ENCODE data around the gene DAND5. TPM values are rescaled to one million over a fixed set of nuclear protein-coding genes. Genes with fewer than 3 reads are reported as not detected.
A peak's percentile ranks its signal among the peaks of the same experiment; 100 is the strongest.

DAND5 gene
- total and polyA plus RNA-seq, 7 donors = 0.13 to 2.0 (median 1.7) TPM; not detected in 2

DNA sequence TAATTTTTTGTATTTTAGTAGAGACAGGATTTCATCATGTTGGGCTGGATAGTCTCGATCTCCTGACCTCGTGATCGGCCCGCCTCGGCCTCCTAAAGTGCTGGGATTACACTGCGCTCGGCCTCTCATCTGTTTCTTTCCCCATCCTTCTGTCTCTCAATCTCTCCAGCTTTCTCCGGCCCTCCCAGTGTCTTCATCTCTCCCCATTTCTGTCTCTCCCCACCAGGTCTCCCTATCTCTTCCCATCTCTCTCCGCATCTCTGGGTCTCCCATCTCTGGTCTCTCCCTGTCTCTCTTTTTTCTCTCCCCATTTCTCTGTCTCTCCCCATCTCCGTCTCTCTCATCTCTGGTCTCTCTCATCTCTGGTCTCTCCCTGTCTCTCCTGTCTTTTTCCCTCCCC, 13.7 kb downstream of the DAND5 start:
- Histone ChIP-seq H3K36me3 (no peaks in the 10 kb centered on the region), H3K27me3 (no peaks in the 10 kb centered on the region), H3K9me3 (no peaks in the 10 kb centered on the region), H3K4me3 (peak overlapping the region in 3 of 4 donors; percentile 32 to 38 (median 38)), H3K27ac (peak overlapping the region in 2 of 4 donors; percentile 37 to 51), H3K4me1 (peaks cover 0 to 9% (median 7%) of the 10 kb centered on the region in 4 donors)
- TF ChIP-seq EP300 (IDR thresholded peaks at IDR 0.05) (no peak), POLR2A (IDR thresholded peaks at IDR 0.05) (no peak)
- intact Hi-C loops (cut with DNase I) = loop anchor here (1.0 to 2.0 kb wide), 3 partner anchors 48 to 110 kb away; no protein-coding TSS in a partner anchor
- WGBS, 2 donors = 22 to 46% methylated on average over 10 of the region's 10 CpGs
- no peak for DNase-seq

DNA sequence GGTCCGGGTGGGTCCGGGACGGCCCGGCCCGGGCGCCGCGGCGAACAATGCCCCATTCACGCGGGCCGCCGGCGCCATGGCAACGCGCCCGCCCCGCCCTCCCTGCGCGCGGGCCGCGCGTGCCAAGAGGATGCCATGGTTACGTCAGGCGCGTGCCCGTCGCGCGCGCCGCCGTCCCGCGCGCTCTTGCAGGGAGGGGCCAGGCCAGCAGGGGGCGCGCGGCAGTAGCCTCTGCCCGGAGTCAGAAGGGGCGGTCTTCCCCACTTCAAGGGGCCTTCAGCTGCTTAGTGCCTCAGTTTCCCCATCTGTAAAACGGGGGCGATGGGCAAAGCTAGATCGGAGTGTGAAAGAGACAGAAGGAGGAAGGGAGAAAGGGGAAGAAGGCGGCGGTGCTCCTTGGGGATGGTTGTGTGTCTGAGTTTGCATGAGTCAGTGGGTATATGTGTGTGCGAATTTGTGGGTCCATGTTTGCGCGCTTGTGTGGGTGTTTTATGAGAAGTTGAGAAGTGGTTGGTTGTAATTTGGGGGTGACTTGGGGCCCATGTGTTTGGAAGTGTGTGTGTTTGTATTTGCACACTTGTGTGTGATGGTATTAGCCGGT, 14.3 kb downstream of the DAND5 start:
- H3K4me1 ChIP-seq = peaks cover 0 to 9% (median 7%) of the 10 kb centered on the region in 4 donors

DNA sequence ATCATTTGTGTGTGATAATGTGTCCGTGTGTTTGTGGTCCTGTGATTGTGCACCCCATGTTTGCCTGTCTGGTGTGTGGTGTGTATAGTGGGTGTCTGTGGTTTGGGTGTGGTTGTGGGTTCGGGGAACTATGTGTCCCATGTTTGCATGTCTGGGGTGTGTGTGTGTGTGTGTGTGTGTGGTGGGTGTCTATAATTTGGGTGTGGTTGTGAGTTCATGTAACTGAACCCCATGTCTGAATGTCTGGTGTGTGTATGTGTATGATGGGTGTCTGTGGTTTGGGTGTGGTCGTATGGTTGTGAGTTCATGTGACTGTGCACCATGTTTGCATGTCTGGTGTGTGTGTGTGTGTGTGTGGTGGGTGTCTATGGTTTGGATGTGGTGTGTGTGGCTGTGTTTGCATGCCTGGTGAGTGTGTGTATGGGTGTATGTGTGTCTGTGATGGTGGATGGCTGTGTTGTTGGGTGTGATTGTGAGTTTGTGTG, 14.8 kb downstream of the DAND5 start:
- Histone ChIP-seq H3K9me3 (no peaks in the 10 kb centered on the region), H3K36me3 (no peaks in the 10 kb centered on the region), H3K4me1 (peaks cover 0 to 9% (median 7%) of the 10 kb centered on the region in 4 donors), H3K27me3 (no peaks in the 10 kb centered on the region), H3K4me3 (no peak overlapping the region), H3K27ac (no peak overlapping the region)
- intact Hi-C loops (cut with DNase I) = no loop called here
- no peak for DNase-seq
- WGBS, 2 donors = 51 to 71% methylated on average over 3 of the region's 3 CpGs
- TF ChIP-seq POLR2AphosphoS5 (IDR thresholded peaks at IDR 0.05) (no peak), EP300 (IDR thresholded peaks at IDR 0.05) (no peak), POLR2A (IDR thresholded peaks at IDR 0.05) (no peak)
- TF ChIP-seq, protein P1, sequence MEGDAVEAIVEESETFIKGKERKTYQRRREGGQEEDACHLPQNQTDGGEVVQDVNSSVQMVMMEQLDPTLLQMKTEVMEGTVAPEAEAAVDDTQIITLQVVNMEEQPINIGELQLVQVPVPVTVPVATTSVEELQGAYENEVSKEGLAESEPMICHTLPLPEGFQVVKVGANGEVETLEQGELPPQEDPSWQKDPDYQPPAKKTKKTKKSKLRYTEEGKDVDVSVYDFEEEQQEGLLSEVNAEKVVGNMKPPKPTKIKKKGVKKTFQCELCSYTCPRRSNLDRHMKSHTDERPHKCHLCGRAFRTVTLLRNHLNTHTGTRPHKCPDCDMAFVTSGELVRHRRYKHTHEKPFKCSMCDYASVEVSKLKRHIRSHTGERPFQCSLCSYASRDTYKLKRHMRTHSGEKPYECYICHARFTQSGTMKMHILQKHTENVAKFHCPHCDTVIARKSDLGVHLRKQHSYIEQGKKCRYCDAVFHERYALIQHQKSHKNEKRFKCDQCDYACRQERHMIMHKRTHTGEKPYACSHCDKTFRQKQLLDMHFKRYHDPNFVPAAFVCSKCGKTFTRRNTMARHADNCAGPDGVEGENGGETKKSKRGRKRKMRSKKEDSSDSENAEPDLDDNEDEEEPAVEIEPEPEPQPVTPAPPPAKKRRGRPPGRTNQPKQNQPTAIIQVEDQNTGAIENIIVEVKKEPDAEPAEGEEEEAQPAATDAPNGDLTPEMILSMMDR (IDR thresholded peaks at IDR 0.05) = no peak

More for the DNA sequence above, 14.3 kb downstream of the DAND5 start:
- H3K27me3 ChIP-seq = no peaks in the 10 kb centered on the region
- intact Hi-C loops (cut with DNase I) = loop anchor here (1.0 to 2.0 kb wide), 3 partner anchors 47 to 109 kb away; no protein-coding TSS in a partner anchor
- peak; percentile 91 for DNase-seq
- TF ChIP-seq POLR2AphosphoS5 (IDR thresholded peaks at IDR 0.05) (peak in 1 of 4 donors; percentile 44), EP300 (IDR thresholded peaks at IDR 0.05) (no peak), POLR2A (IDR thresholded peaks at IDR 0.05) (no peak)
- TF ChIP-seq, protein P1 (IDR thresholded peaks at IDR 0.05) = peak; percentile 89 to 96 (median 94)
- no peaks in the 10 kb centered on the region for H3K36me3 ChIP-seq
- H3K4me3 ChIP-seq = peak overlapping the region in 3 of 4 donors; percentile 32 to 38 (median 38)
- H3K9me3 ChIP-seq = no peaks in the 10 kb centered on the region
- WGBS, 2 donors = 7 to 9% methylated on average over 51 of the region's 51 CpGs
- peak overlapping the region in 2 of 4 donors; percentile 37 to 51 for H3K27ac ChIP-seq

DNA sequence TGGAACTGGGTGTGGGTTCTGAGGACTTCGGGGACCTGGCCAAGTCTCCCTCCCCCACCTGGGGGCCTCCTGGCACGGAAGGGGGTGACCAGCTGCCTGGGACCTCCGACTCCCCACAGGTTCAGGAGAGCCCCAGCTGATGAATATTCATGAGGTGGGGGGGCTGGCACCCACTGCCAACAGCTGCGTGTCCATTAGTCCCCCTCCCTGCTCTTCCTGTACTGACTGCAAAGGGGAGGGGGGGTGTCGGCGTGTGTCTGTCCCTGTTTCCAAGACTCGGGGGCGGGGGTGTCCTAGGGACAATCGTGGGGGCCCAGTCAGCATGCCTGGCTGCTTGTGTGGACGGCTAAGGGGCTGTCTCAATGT, 15.3 kb downstream of the DAND5 start:
- no peak for TF ChIP-seq POLR2A (IDR thresholded peaks at IDR 0.05)
- no peak for TF ChIP-seq EP300 (IDR thresholded peaks at IDR 0.05)
- TF ChIP-seq, protein P1 (IDR thresholded peaks at IDR 0.05) = no peak
- TF ChIP-seq POLR2AphosphoS5 (IDR thresholded peaks at IDR 0.05) = no peak
- H3K4me3 ChIP-seq = no peak overlapping the region
- H3K27ac ChIP-seq = no peak overlapping the region
- H3K4me1 ChIP-seq = peaks cover 0 to 9% (median 7%) of the 10 kb centered on the region in 4 donors
- DNase-seq = no peak
- 11 to 44% methylated on average over 10 of the region's 10 CpGs for WGBS, 2 donors
- intact Hi-C loops (cut with DNase I) = no loop called here
- H3K36me3 ChIP-seq = no peaks in the 10 kb centered on the region
- H3K27me3 ChIP-seq = no peaks in the 10 kb centered on the region
- H3K9me3 ChIP-seq = no peaks in the 10 kb centered on the region

DNA sequence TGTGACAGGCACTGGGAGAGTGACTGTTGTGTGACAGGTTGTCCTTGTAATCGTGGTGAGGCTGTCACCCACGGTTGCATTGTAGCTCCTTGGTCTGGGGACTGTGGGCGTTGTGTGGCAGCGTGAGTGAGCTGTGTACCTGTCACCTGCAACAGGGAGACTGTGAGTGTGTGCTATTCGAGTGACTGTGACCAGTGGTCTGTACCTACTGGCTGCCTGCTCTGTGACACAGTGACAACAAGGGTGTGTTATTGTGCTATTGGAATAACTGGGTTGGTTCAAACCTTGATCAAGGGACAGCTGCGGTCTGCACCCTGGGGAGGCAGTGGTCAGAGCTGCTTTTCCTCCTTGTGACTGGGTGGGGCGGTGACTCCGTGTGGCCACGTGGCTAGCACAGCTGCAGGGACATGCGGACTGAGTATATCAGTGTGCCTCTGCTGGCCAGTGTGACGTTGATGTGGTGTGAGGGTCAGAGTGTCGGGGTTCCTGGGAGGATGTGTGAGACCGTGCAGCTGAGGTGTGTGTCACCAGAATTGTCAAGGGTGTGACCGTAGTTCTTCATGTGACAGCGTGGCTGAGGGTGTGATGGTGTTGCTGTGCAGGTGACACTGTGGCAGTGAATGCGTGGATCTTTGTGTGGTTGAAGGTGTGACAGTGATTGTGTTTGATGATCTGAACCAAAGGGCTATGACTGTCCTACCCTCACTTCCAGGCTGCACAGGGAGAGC, 15.8 kb downstream of the DAND5 start:
- intact Hi-C loops (cut with DNase I) = no loop called here
- peak; percentile 82 for DNase-seq
- Histone ChIP-seq H3K36me3 (no peaks in the 10 kb centered on the region), H3K4me1 (peaks cover 0 to 9% (median 7%) of the 10 kb centered on the region in 4 donors), H3K27me3 (no peaks in the 10 kb centered on the region), H3K27ac (peak overlapping the region in 1 of 4 donors; percentile 37), H3K9me3 (no peaks in the 10 kb centered on the region), H3K4me3 (no peak overlapping the region)
- WGBS, 2 donors = 10 to 47% methylated on average over 16 of the region's 16 CpGs
- TF ChIP-seq POLR2AphosphoS5 (IDR thresholded peaks at IDR 0.05) (peak in 1 of 4 donors; percentile 17), POLR2A (IDR thresholded peaks at IDR 0.05) (no peak)

Measured in sigmoid colon (tissue), 7 donors.